ENCODE results near the gene CRYBB1. TPM values are rescaled to one million over a fixed set of nuclear protein-coding genes. Genes with fewer than 3 reads are reported as not detected.

The CRYBB1 gene
- total RNA-seq, 1 donor from 2014 or later = not detected

DNA sequence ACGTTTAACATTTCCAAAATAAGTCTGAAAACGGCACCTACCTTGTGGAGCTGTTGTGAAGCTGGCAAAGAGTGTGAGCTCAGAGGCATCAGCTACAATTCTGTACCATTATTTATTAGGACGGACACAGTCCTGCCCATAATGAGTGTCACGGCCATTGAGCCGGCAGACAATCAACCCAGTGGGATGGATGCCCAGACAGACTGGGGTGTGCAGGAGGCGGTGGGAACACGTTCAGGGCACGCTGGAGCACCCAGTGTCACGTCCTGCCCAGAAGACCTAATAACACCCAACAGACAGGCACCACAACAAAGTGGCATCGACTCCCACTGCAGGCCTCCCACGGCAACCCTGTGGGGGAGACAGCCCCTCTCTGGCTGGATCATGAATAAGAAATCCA, 62.3 kb downstream of the CRYBB1 start:
- intact Hi-C loops (cut with micrococcal nuclease) = no loop called here
- no peaks in the 10 kb centered on the region for H3K9me3 Mint-ChIP-seq
- no peak overlapping the region for H3K4me3 Mint-ChIP-seq
- H3K27ac Mint-ChIP-seq = no peak overlapping the region
- DNase-seq = no peak
- H3K4me1 Mint-ChIP-seq = peaks cover 23% of the 10 kb centered on the region
- H3K36me3 Mint-ChIP-seq (ENCODE audit: low read depth) = peaks cover 9% of the 10 kb centered on the region
- H3K27me3 Mint-ChIP-seq = no peaks in the 10 kb centered on the region

DNA sequence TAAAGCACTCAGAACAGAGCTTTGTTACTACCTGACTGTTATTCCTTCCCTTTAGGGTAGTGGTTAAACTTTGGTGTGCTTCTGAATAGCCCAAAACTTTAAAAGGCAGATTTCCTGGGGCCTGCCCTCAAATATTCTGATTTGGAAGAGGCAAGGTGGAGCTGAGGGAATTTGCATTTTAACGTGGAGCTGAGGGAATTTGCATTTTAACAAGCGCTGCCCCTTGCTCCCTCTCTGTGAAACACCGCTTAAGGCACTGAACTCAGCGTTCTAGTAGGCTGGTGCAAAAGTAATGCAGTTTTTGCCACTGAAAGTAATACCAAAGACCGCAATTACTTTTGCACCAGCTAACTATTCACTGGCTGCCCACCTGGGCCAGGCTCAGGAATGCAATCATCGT, 62.9 kb downstream of the CRYBB1 start:
- H3K4me3 Mint-ChIP-seq = no peak overlapping the region
- intact Hi-C loops (cut with micrococcal nuclease) = no loop called here
- H3K9me3 Mint-ChIP-seq = no peaks in the 10 kb centered on the region
- H3K4me1 Mint-ChIP-seq = peaks cover 24% of the 10 kb centered on the region
- no peaks in the 10 kb centered on the region for H3K27me3 Mint-ChIP-seq
- peaks cover 12% of the 10 kb centered on the region for H3K36me3 Mint-ChIP-seq (ENCODE audit: low read depth)
- no peak for DNase-seq
- no peak overlapping the region for H3K27ac Mint-ChIP-seq

DNA sequence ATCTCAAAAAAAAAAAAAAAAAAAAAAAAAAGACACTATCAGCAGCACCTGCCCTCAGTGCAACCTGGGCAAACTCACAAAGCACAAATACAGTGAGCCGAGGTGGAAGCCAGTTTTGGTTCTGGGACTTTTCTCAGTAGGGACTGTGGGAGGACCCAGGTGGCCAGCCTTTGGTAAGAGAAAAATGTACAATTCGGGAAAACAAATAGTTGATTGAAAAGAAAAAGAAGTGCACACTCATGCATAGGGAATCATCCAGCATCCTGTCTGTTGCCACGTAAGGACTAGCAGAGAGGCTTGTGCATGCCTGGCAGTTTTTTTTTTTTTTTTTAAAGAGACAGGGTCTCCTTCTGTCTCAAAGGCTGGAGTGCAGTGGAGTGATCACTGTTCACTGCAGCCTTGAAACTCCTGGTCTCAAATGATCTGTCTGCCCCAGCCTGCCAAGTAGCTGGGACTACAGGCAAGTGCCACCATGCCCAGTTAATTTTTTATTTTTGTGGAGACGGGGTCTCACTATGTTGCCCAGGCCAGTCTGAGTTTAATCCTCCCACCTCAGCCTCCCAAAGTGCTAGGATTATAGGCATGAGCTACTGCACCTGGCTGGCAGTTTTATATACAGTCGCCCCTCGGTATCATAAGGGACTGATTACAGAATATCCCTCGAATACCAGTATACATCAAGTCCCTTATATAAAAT, 64.6 kb downstream of the CRYBB1 start:
- Mint-ChIP-seq H3K36me3 (ENCODE audit: low read depth) (peaks cover 14% of the 10 kb centered on the region), H3K27me3 (no peaks in the 10 kb centered on the region), H3K9me3 (no peaks in the 10 kb centered on the region), H3K27ac (peak overlapping the region; percentile 41), H3K4me1 (peaks cover 19% of the 10 kb centered on the region), H3K4me3 (no peak overlapping the region)
- no peak for DNase-seq
- intact Hi-C loops (cut with micrococcal nuclease) = no loop called here

DNA sequence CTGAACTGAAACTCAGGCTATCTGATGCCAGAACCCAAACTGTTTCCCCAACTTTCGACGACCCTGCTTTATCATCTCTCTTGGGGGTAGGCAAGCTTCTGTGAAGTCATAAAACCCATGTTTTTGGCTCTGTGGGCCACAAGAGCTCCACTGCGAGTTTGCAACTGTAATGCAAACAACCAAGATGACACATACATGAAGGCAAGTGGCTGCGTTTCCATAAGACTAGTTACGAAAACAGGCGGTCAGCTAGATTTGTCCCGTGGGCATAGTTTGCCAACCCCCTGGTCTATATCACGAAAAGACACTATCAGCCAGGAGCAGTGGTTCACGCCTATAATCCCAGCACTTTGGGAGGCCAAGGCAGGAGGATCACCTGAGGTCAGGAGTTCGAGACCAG, 65.4 kb downstream of the CRYBB1 start:
- intact Hi-C loops (cut with micrococcal nuclease) = no loop called here
- Mint-ChIP-seq H3K4me3 (no peak overlapping the region), H3K9me3 (no peaks in the 10 kb centered on the region), H3K4me1 (peaks cover 24% of the 10 kb centered on the region), H3K27me3 (no peaks in the 10 kb centered on the region), H3K27ac (no peak overlapping the region), H3K36me3 (ENCODE audit: low read depth) (peaks cover 20% of the 10 kb centered on the region)
- DNase-seq = no peak

DNA sequence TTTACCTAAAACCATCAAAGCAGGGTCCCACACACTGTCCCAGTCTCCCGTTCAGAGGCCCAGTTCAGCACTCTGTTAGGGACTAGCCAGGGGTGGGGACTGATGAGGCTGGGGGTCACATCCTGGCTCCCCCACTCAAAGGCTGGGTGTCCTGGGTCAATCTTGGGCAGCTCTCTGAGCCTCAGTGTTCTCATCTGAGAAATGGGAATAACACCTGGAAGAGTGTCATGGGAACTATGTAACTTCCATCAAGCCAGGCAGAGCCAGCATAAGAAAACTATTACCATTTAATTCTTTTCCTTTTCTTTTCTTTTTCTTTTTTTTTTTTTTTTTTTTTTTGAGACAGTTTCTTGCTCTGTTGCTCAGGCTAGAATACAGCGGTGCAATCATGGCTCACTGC, 66.3 kb downstream of the CRYBB1 start:
- intact Hi-C loops (cut with micrococcal nuclease) = no loop called here

DNA sequence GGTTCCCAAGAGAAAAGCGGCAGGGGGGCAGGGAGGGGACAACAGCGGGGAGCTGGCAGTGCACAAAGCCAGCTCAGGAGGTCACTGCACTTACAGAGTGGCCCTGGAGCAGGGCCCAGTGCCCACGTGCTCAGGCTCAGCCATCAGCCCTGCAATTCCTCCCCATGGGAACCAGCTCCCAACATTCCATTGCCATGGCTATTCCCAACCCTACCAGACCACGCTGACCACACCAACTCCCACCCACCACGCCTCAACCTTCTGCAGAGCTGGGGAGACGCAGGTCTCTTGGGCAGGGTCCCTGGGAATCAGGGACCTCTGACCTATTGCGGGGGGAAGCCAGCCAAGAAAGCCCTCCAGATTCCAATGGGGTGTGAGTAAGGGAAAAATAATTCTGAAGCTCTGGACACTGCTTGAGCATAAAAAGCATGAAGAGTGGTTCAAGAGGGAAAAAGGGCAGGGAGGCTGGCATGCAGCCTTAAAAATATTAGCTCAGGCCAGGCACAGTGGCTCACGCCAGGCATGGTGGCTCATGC, 67.3 kb downstream of the CRYBB1 start:
- peaks cover 26% of the 10 kb centered on the region for H3K36me3 Mint-ChIP-seq (ENCODE audit: low read depth)
- no peak overlapping the region for H3K4me3 Mint-ChIP-seq
- H3K27ac Mint-ChIP-seq = no peak overlapping the region
- H3K4me1 Mint-ChIP-seq = peaks cover 39% of the 10 kb centered on the region
- intact Hi-C loops (cut with micrococcal nuclease) = no loop called here
- DNase-seq = no peak
- no peaks in the 10 kb centered on the region for H3K27me3 Mint-ChIP-seq
- H3K9me3 Mint-ChIP-seq = no peaks in the 10 kb centered on the region

More for the DNA sequence above, 66.3 kb downstream of the CRYBB1 start:
- Mint-ChIP-seq H3K9me3 (no peaks in the 10 kb centered on the region), H3K4me3 (no peak overlapping the region), H3K36me3 (ENCODE audit: low read depth) (peaks cover 22% of the 10 kb centered on the region), H3K27ac (no peak overlapping the region), H3K4me1 (peaks cover 33% of the 10 kb centered on the region), H3K27me3 (no peaks in the 10 kb centered on the region)
- DNase-seq = no peak

DNA sequence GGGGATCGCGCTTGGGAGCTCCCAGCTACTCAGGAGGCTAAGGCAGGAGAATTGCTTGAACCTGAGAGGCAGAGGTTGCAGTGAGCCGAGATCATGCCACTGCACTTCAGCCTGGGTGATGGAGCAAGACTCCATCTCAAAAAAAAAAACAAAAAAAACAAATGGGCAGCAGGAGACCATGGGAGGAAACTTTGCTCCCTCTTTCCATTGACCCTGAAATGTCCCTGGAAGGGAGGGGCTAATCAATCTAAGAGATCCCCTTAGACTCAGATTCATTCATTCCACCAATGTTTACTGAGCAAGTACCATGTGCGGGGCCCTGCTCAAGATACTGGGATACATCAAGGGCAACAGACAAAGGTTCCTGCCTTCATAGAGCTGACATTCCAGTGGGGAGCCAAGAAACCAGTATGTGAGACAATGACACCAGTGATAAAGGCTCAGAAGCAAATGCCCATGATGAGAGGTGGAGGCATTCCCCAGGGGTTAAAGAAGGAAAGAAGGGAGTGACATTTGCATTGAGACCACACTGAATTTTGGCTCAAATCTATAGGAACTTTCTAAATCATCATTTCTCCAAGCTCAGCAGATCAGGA, 67.8 kb downstream of the CRYBB1 start:
- Mint-ChIP-seq H3K27me3 (no peaks in the 10 kb centered on the region), H3K9me3 (no peaks in the 10 kb centered on the region), H3K27ac (peak overlapping the region; percentile 9), H3K36me3 (ENCODE audit: low read depth) (peaks cover 29% of the 10 kb centered on the region), H3K4me1 (peaks cover 41% of the 10 kb centered on the region), H3K4me3 (no peak overlapping the region)
- DNase-seq = no peak
- intact Hi-C loops (cut with micrococcal nuclease) = no loop called here

Other genes with a start within 250 kb of the CRYBB1 start
- gene ASPHD2, start 188.8 kb downstream of the CRYBB1 start, total RNA-seq = 19.4 and 20.7 TPM in 2 replicates
- gene HPS4, start 134.2 kb downstream of the CRYBB1 start, total RNA-seq = 47.0 and 51.2 TPM in 2 replicates
- gene SRRD, start 134.2 kb downstream of the CRYBB1 start, total RNA-seq = 28.1 and 32.4 TPM in 2 replicates
- gene TFIP11, start 105.6 kb downstream of the CRYBB1 start, total RNA-seq = 51.2 and 56.3 TPM in 2 replicates
- gene TPST2, start 27.9 kb downstream of the CRYBB1 start, total RNA-seq = 30.0 and 33.5 TPM in 2 replicates
- gene CRYBA4, start 3.9 kb upstream of the CRYBB1 start, total RNA-seq = not detected in 2 replicates
- 38.4 and 42.3 TPM in 2 replicates for gene MIAT, start 39.6 kb upstream of the CRYBB1 start, total RNA-seq